Measurements from ENCODE around the gene NOP9.
"Not testable (repeated sequence)": the region's sequence is repeated elsewhere in the genome, so short reads cannot be mapped to it uniquely, and the experiment has no call there.

NOP9 gene

GRCh38 chr14:24315807-24316596 is 16.4 kb downstream of the NOP9 start:
- DNase-seq (ENCODE audit: low spot score in 2 of 2) (no peak), ATAC-seq (ENCODE audit: low read depth) (no peak)
- Mint-ChIP-seq H3K4me3 (no peak overlapping the region), H3K4me1 (peaks cover 22% of the 10 kb centered on the region), H3K27ac (no peak overlapping the region), H3K36me3 (no peaks in the 10 kb centered on the region), H3K27me3 (peaks cover 12% of the 10 kb centered on the region), H3K9me3 (no peaks in the 10 kb centered on the region)

- ATAC-seq (ENCODE audit: low read depth) (no peak), DNase-seq (ENCODE audit: low spot score in 2 of 2) (no peak)
- Mint-ChIP-seq H3K4me3 (no peak overlapping the region), H3K4me1 (peaks cover 22% of the 10 kb centered on the region), H3K27ac (no peak overlapping the region), H3K27me3 (peaks cover 13% of the 10 kb centered on the region), H3K36me3 (no peaks in the 10 kb centered on the region), H3K9me3 (no peaks in the 10 kb centered on the region)
Measured at GRCh38 chr14:24316597-24316950, 16.9 kb downstream of the NOP9 start.

DNA sequence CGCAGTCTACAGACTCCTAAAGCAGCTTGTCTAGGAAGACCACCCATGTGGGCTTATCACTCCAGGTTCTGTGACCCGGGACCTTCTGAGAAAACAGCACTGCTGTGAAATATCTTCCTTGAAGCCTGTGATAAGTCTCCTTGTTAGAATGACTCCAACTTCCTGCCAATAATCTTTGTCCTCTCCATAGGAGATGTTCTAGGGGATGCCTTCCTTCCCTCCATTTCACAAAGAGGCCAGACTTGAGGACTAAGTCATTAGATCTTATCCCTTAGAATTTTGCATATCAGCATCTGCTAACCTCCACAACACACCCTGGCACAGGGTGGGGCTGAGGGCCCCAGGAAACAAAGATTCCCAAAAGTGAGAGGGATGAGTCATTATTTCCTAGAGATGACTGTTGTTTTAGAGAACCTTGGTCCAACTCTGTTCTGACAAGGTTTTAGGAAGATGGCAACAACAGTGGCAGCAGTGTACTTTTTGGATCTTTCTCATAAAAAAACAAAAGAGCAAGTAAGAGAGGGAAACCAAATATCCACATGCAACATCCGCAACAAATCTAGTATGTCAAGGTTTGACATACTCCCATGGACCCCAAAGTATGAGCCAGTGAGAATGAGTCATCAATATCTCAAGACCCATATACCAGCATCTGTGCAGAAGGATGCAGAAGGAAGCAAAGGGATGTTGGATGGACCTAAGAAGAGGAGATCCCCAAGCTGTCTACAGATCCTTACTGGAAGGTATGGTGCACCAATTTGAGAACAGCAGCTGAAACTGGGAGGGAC is 17.7 kb downstream of the NOP9 start:
- Mint-ChIP-seq H3K27me3 (peaks cover 16% of the 10 kb centered on the region), H3K9me3 (no peaks in the 10 kb centered on the region), H3K4me3 (no peak overlapping the region), H3K27ac (no peak overlapping the region), H3K4me1 (peaks cover 16% of the 10 kb centered on the region), H3K36me3 (no peaks in the 10 kb centered on the region)
- DNase-seq (ENCODE audit: low spot score in 2 of 2) = no peak
- ATAC-seq (ENCODE audit: low read depth) = no peak

GRCh38 chr14:24321212-24321975 is 21.7 kb downstream of the NOP9 start:
- DNase-seq (ENCODE audit: low spot score in 2 of 2) (no peak), ATAC-seq (ENCODE audit: low read depth) (no peak)
- Mint-ChIP-seq H3K36me3 (no peaks in the 10 kb centered on the region), H3K4me3 (no peak overlapping the region), H3K4me1 (no peaks in the 10 kb centered on the region), H3K27me3 (peaks cover 25% of the 10 kb centered on the region), H3K9me3 (no peaks in the 10 kb centered on the region), H3K27ac (no peak overlapping the region)

DNA sequence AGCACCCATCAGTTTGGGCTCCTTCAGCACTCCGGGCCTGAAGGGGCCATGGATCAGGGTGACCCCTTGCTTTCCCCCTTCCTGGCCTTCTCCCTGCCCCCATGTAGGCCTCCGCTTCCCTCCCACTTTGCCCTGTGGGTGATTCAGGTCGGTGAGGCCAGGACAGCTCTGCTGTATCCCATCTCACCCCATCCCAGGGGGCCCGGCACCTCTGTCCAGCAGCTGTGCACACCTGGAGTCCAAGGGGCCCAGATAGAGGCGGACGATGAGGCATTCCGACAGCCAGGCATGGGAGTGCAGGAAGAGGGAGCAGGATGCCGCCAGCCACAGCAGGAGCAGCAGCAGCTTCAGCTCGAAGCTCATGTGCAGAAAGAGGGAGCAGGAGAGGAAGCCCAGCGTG is 23.0 kb downstream of the NOP9 start:
- peaks cover 25% of the 10 kb centered on the region for H3K27me3 Mint-ChIP-seq
- DNase-seq (ENCODE audit: low spot score in 2 of 2) (no peak), ATAC-seq (ENCODE audit: low read depth) (no peak)
- no peaks in the 10 kb centered on the region for H3K36me3 Mint-ChIP-seq
- no peak overlapping the region for H3K27ac Mint-ChIP-seq
- H3K4me3 Mint-ChIP-seq = no peak overlapping the region
- H3K4me1 Mint-ChIP-seq = peaks cover 5% of the 10 kb centered on the region
- no peaks in the 10 kb centered on the region for H3K9me3 Mint-ChIP-seq

DNA sequence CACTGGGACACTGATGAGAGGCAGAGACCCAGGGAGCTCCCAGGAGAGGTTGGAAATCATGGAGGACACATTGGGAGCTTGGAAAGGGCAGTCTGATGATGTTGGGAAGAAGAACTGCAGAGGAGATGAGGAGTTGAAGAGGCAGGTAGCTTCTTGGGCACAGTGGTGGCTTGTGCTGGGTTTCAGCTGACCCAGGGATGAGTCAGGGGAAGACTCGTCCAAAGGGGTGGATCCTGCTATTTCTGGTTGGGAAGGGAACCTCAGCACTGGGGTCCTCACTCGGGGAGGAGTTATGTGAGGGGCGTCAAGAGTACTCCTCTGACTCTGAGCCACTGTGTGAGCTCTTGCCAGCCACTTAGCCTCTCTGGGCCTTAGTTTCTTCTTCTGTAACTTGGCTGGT is 23.7 kb downstream of the NOP9 start:
- Mint-ChIP-seq H3K4me3 (no peak overlapping the region), H3K9me3 (no peaks in the 10 kb centered on the region), H3K27ac (peak overlapping the region; percentile 23), H3K36me3 (no peaks in the 10 kb centered on the region), H3K4me1 (peaks cover 5% of the 10 kb centered on the region), H3K27me3 (peaks cover 25% of the 10 kb centered on the region)
- ATAC-seq (ENCODE audit: low read depth) (no peak), DNase-seq (ENCODE audit: low spot score in 2 of 2) (no peak)

GRCh38 chr14:24324024-24324423 is 24.4 kb downstream of the NOP9 start:
- Mint-ChIP-seq H3K4me1 (peaks cover 10% of the 10 kb centered on the region), H3K4me3 (no peak overlapping the region), H3K27ac (no peak overlapping the region), H3K9me3 (no peaks in the 10 kb centered on the region), H3K36me3 (no peaks in the 10 kb centered on the region), H3K27me3 (peaks cover 23% of the 10 kb centered on the region)
- ATAC-seq (ENCODE audit: low read depth) (no peak), DNase-seq (ENCODE audit: low spot score in 2 of 2) (no peak)

- H3K4me3 Mint-ChIP-seq = no peak overlapping the region
- no peak for DNase-seq (ENCODE audit: low spot score in 2 of 2)
- no peak for ATAC-seq (ENCODE audit: low read depth)
- no peaks in the 10 kb centered on the region for H3K36me3 Mint-ChIP-seq
- peaks cover 10% of the 10 kb centered on the region for H3K4me1 Mint-ChIP-seq
- no peak overlapping the region for H3K27ac Mint-ChIP-seq
- H3K27me3 Mint-ChIP-seq = peaks cover 17% of the 10 kb centered on the region
- no peaks in the 10 kb centered on the region for H3K9me3 Mint-ChIP-seq
Measured at GRCh38 chr14:24325041-24325530, 25.4 kb downstream of the NOP9 start.

- H3K4me1 Mint-ChIP-seq = peaks cover 10% of the 10 kb centered on the region
Measured at GRCh38 chr14:24325963-24326362, 26.3 kb downstream of the NOP9 start.

GRCh38 chr14:24327303-24327702 is 27.7 kb downstream of the NOP9 start:
- peak overlapping the region; percentile 17 for H3K27ac Mint-ChIP-seq
- no peaks in the 10 kb centered on the region for H3K36me3 Mint-ChIP-seq
- H3K27me3 Mint-ChIP-seq = peaks cover 11% of the 10 kb centered on the region
- no peak for DNase-seq (ENCODE audit: low spot score in 2 of 2)
- no peaks in the 10 kb centered on the region for H3K9me3 Mint-ChIP-seq
- no peak overlapping the region for H3K4me3 Mint-ChIP-seq
- no peak for ATAC-seq (ENCODE audit: low read depth)
- H3K4me1 Mint-ChIP-seq = peaks cover 14% of the 10 kb centered on the region

More at GRCh38 chr14:24325963-24326362, 26.3 kb downstream of the NOP9 start:
- H3K36me3 Mint-ChIP-seq = no peaks in the 10 kb centered on the region
- H3K4me3 Mint-ChIP-seq = no peak overlapping the region
- ATAC-seq (ENCODE audit: low read depth) = no peak
- peaks cover 13% of the 10 kb centered on the region for H3K27me3 Mint-ChIP-seq
- no peak for DNase-seq (ENCODE audit: low spot score in 2 of 2)
- no peaks in the 10 kb centered on the region for H3K9me3 Mint-ChIP-seq
- no peak overlapping the region for H3K27ac Mint-ChIP-seq

DNA sequence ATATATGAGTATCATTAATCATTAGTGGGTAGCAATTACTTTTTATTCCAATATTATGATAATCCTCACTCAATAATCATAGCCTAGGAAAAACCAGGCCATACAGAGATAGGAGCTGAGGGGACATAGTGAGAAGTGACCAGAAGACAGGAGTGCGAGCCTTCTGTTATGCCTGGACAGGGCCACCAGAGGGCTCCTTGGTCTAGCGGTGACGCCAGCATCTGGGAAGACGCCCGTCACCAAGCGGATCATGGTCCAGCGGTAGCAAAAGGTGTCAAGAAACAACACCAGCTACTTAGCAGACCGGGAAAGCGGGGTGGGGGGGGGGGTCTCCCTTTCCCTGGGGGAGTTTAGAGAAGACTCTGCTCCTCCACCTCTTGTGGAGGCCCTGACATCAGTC is 28.3 kb downstream of the NOP9 start:
- DNase-seq (ENCODE audit: low spot score in 2 of 2); H3K36me3 Mint-ChIP-seq; H3K27ac Mint-ChIP-seq; H3K4me3 Mint-ChIP-seq; ATAC-seq (ENCODE audit: low read depth); H3K9me3 Mint-ChIP-seq: not testable (repeated sequence)
- Mint-ChIP-seq H3K4me1 (peaks cover 17% of the 10 kb centered on the region), H3K27me3 (peaks cover 13% of the 10 kb centered on the region)

DNA sequence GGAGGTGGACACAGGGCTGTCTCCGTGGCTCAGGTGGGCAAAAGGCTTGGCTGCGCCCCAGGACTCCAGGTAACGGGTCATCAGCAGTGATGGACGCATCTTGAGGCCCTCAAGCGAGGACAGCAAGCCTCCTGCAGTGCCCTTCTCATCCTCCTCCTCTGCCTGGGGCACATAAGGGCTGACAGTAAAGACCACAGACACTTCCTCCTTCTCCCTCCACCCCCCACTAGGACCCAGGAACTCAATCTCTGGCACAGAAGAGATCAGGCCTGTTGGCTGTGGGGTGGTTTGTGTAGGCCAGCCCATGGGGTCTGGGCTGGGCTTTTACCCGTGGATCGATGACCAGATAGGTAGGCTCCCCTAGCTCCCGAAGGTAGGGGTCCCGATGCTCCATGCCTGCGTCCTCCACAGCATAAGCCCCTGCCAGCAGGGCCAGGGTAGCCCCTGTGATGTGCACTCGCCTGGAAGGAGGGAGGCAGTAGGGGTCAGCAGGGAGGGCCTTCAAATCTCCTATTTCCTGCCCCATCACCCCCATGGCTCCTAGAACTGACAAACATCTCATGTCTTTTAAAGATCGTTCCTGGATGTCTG is 29.5 kb downstream of the NOP9 start:
- Mint-ChIP-seq H3K4me3 (no peak overlapping the region), H3K27ac (no peak overlapping the region), H3K36me3 (no peaks in the 10 kb centered on the region), H3K4me1 (peaks cover 17% of the 10 kb centered on the region), H3K27me3 (peaks cover 8% of the 10 kb centered on the region), H3K9me3 (no peaks in the 10 kb centered on the region)
- no peak for ATAC-seq (ENCODE audit: low read depth)
- DNase-seq (ENCODE audit: low spot score in 2 of 2) = no peak

DNA sequence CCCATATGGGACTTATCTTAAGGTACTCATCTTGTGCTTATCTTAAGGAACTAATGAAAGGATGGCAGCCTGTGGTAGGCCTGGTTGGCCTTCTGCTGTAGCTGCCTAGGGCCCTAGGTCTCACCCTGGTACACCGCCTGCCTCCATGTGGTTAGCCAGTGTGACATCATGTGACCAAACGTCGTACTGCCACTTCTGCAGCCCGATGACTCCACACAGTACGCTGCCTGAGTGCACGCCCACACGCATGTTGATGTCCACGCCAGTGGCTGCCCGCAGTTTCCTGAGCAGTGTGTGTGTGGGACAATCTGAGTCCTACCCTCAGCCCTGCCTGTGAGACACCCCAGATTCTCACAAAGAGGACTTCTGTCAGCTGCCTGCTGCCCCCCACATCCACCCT is 30.1 kb downstream of the NOP9 start:
- Mint-ChIP-seq H3K27ac (no peak overlapping the region), H3K36me3 (no peaks in the 10 kb centered on the region), H3K4me3 (no peak overlapping the region), H3K27me3 (peaks cover 5% of the 10 kb centered on the region), H3K4me1 (peaks cover 19% of the 10 kb centered on the region), H3K9me3 (no peaks in the 10 kb centered on the region)
- no peak for DNase-seq (ENCODE audit: low spot score in 2 of 2)
- no peak for ATAC-seq (ENCODE audit: low read depth)

Data from memory B cell (primary cell).